SU-DHL-6 (cell line): Measurements from ENCODE around the gene STX18.

Experiments
- H2AFZ ChIP-seq: fragments of 200-600 bp; sonication (generic); 2 replicates; pipeline ENCODE4 v1.6.1; 2014; ENCODE audit warnings: low read depth, mild to moderate bottlenecking, moderate library complexity, mixed read lengths, antibody characterized with exemption, low read length; ENCODE audit not compliant: severe bottlenecking
- H3F3A ChIP-seq: fragments of 200-600 bp; shearing (Covaris generic); 2 replicates; pipeline ENCODE4 v1.6.0; 2016; ENCODE audit warnings: antibody characterized with exemption, mild to moderate bottlenecking; ENCODE audit not compliant: insufficient read depth
- H3K27ac ChIP-seq: fragments of 200-600 bp; sonication (generic); 2 replicates; pipeline ENCODE4 v1.5.1; 2016; ENCODE audit warnings: low read depth, mild to moderate bottlenecking, low read length, moderate library complexity, mixed read lengths
- H3K27me3 ChIP-seq: fragments of 200-600 bp; sonication (generic), shearing (Covaris generic); 2 replicates; pipeline ENCODE4 v1.6.0; 2014; ENCODE audit warnings: mild to moderate bottlenecking, low read length
- H3K36me3 ChIP-seq: fragments of 200-600 bp; sonication (generic); 2 replicates; pipeline ENCODE4 v1.6.1; 2014; ENCODE audit warnings: mild to moderate bottlenecking, low read length, mixed read lengths
- H3K4me2 ChIP-seq: fragments of 300-600, 200-600 bp; shearing (Covaris generic), sonication (generic); 2 replicates; pipeline ENCODE4 v1.6.0; 2014; ENCODE audit warnings: low read length, low read depth, mild to moderate bottlenecking; ENCODE audit not compliant: poor library complexity, severe bottlenecking
- H3K4me3 ChIP-seq: fragments of 200-600 bp; sonication (generic); 2 replicates; pipeline ENCODE4 v1.5.1; 2014; ENCODE audit warnings: antibody characterized with exemption, low read length, mild to moderate bottlenecking, mixed read lengths; ENCODE audit not compliant: insufficient read depth, poor library complexity, severe bottlenecking
- H3K79me2 ChIP-seq: fragments of 200-600 bp; sonication (generic); 2 replicates; pipeline ENCODE4 v1.6.1; 2014; ENCODE audit warnings: mild to moderate bottlenecking, low read length, moderate library complexity; ENCODE audit not compliant: insufficient read depth
- H3K9ac ChIP-seq: fragments of 200-600 bp; sonication (generic); 2 replicates; pipeline ENCODE4 v1.7.0; 2014; ENCODE audit warnings: mild to moderate bottlenecking, low read length
- H3K9me2 ChIP-seq: fragments of 200-600 bp; sonication (generic); replicated peaks from 2 replicates; pipeline ENCODE4 v1.6.1; 2014; ENCODE audit warnings: low read length; ENCODE audit not compliant: insufficient read depth
- H3K9me3 ChIP-seq: fragments of 200-600 bp; sonication (generic); 2 replicates; pipeline ENCODE4 v1.6.1; 2014; ENCODE audit warnings: low read length, mixed read lengths; ENCODE audit not compliant: insufficient read depth
- H4K20me1 ChIP-seq: fragments of 200-600 bp; sonication (generic); 2 replicates; pipeline ENCODE4 v1.6.1; 2014; ENCODE audit warnings: low read depth, mild to moderate bottlenecking, antibody characterized with exemption, low read length, moderate library complexity, mixed read lengths
- EZH2phosphoT487 ChIP-seq: fragments of 200-600 bp; sonication (generic), shearing (Covaris generic); conservative IDR thresholded peaks from 2 replicates; pipeline ENCODE4 v1.6.1; 2018; ENCODE audit warnings: mild to moderate bottlenecking, antibody characterized with exemption, low read length, moderate library complexity, mixed read lengths
- TF ChIP-seq, protein P1 (sequence below): fragments of 200-600 bp; sonication (generic); IDR thresholded peaks from one replicate; pipeline ENCODE4 v1.5.1; 2017; ENCODE audit warnings: antibody characterized with exemption, mild to moderate bottlenecking, low read length, moderate library complexity; ENCODE audit not compliant: insufficient read depth, poor library complexity, severe bottlenecking

STX18 gene

DNA sequence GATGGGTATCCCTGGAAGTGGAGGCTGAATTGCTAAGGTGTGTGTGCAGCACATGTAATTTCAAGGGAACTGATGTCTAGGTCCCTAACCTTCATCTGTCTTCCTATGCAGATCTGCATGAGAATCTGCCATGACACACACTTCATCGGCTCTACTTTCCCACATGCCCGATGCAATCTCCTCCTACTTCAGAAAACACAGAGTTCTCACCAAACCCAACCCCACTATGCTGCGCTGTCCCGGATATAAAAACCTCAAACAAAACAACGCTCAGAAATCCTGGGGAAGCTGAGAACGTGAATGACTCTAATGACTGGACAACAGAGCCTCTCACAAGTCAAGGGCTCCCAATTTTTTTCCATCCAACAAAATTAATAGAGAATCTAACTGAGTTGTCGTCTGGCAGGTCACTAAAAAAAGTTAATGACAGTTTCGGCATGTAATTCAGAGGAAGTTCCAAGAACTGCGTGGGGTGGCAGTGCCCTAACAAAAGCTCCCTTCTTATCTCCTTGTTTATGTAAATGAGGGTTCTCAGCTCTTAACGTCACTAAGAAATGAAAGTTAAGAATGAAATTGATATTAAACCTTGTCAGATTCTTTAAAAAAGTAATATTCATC lies 39.0 kb downstream of the STX18 start:
- Histone ChIP-seq H3K4me3 (no peak overlapping the region), H3K36me3 (no peaks in the 10 kb centered on the region), H3K27me3 (no peaks in the 10 kb centered on the region), H3K9me3 (no peaks in the 10 kb centered on the region), H4K20me1 (peaks cover 6% of the 10 kb centered on the region; the same call in 1 of the 2 replicates), H3K27ac (no peak overlapping the region), H3K9ac (no peak overlapping the region), H3K9me2 (no peaks in the 10 kb centered on the region), H3K4me2 (no peak overlapping the region), H3K79me2 (peaks cover 9% of the 10 kb centered on the region; the same call in 1 of the 2 replicates), H2AFZ (no peak overlapping the region), H3F3A (no peaks in the 10 kb centered on the region)
- no peak for TF ChIP-seq EZH2phosphoT487
- TF ChIP-seq, protein P1, sequence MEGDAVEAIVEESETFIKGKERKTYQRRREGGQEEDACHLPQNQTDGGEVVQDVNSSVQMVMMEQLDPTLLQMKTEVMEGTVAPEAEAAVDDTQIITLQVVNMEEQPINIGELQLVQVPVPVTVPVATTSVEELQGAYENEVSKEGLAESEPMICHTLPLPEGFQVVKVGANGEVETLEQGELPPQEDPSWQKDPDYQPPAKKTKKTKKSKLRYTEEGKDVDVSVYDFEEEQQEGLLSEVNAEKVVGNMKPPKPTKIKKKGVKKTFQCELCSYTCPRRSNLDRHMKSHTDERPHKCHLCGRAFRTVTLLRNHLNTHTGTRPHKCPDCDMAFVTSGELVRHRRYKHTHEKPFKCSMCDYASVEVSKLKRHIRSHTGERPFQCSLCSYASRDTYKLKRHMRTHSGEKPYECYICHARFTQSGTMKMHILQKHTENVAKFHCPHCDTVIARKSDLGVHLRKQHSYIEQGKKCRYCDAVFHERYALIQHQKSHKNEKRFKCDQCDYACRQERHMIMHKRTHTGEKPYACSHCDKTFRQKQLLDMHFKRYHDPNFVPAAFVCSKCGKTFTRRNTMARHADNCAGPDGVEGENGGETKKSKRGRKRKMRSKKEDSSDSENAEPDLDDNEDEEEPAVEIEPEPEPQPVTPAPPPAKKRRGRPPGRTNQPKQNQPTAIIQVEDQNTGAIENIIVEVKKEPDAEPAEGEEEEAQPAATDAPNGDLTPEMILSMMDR = no peak

DNA sequence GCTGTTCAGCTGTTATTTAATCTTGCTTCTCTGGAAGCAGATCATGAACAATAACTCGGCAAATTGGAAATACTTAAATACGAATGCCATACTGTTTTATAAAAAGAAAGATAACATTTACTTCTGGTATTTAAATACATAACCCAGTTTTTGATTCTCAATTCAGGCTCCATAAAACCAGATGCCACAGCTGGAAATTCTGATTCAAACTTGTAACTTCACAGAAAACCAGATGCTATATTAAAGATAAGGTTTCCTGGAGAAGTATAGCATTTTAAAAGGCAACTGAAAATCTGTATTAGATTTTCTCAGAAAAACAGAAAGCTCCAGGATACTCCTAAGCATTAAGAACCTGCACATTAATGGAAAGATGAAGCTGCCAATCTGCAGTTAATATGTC lies 40.2 kb downstream of the STX18 start:
- TF ChIP-seq EZH2phosphoT487 = no peak
- TF ChIP-seq, protein P1 = no peak
- H3F3A ChIP-seq = no peaks in the 10 kb centered on the region
- no peak overlapping the region for H3K4me2 ChIP-seq
- no peaks in the 10 kb centered on the region for H3K9me2 ChIP-seq
- H3K9me3 ChIP-seq = no peaks in the 10 kb centered on the region
- H3K9ac ChIP-seq = no peak overlapping the region
- H3K4me3 ChIP-seq = no peak overlapping the region
- H3K27me3 ChIP-seq = no peaks in the 10 kb centered on the region
- H3K36me3 ChIP-seq = no peaks in the 10 kb centered on the region
- peaks cover 9% of the 10 kb centered on the region; the same call in 1 of the 2 replicates for H3K79me2 ChIP-seq
- no peak overlapping the region for H3K27ac ChIP-seq
- H2AFZ ChIP-seq = no peak overlapping the region
- peaks cover 6% of the 10 kb centered on the region; the same call in 1 of the 2 replicates for H4K20me1 ChIP-seq

DNA sequence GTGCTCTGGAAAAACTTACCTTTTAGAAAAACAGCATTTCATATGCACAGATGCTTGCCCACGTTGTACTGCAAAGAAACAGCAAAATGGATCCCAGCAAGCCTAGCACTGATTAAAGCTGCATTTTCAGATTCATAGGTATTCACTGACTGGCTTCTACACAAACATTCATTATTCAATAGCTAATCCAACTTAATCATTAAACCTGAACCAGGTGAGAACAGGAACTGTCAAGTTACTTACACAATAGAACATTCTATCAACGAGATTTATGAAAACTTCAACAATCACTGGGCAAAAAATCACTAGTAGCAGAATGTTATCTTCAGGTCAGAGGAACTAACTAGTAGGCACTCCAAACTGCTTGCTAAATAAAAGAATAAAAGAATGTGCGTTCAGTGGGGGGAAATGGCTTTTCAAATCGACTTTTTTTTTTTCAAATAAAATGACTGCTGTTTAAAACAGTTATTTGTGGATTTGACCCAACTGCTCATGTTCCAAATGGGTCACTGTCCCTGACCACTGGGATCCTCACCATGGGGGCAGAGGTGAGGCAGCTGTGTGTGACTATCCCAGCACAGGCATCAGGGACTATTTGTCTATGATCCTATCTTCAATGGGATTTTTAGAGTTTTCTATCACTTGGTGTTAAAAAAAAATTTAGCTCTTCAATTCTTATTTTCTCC lies 42.3 kb downstream of the STX18 start:
- H3K9ac ChIP-seq = no peak overlapping the region
- TF ChIP-seq EZH2phosphoT487 = no peak
- TF ChIP-seq, protein P1 = no peak
- H3K79me2 ChIP-seq = peaks cover 9% of the 10 kb centered on the region; the same call in 1 of the 2 replicates
- H3K9me3 ChIP-seq = no peaks in the 10 kb centered on the region
- H2AFZ ChIP-seq = no peak overlapping the region
- no peaks in the 10 kb centered on the region for H3F3A ChIP-seq
- peaks cover 10% of the 10 kb centered on the region; the same call in 1 of the 2 replicates for H4K20me1 ChIP-seq
- H3K9me2 ChIP-seq = no peaks in the 10 kb centered on the region
- no peak overlapping the region for H3K4me3 ChIP-seq
- H3K36me3 ChIP-seq = no peaks in the 10 kb centered on the region
- H3K4me2 ChIP-seq = no peak overlapping the region
- no peaks in the 10 kb centered on the region for H3K27me3 ChIP-seq
- H3K27ac ChIP-seq = no peak overlapping the region
